Stimulated activated CD8-positive, alpha-beta memory T cell treated with anti-CD3 and anti-CD28 coated beads, Interleukin-4, amount 100 ng/mL, for 1 hour (primary cell): ENCODE data around the gene KLHL17.

Experiments
- DNase-seq, 2 donors: peaks; one replicate each; pipeline ENCODE4 v3.0.0-alpha.2; 2020; ENCODE audit warnings: low read depth in 2 of 2, low spot score in 1 of 2

The KLHL17 gene

DNA sequence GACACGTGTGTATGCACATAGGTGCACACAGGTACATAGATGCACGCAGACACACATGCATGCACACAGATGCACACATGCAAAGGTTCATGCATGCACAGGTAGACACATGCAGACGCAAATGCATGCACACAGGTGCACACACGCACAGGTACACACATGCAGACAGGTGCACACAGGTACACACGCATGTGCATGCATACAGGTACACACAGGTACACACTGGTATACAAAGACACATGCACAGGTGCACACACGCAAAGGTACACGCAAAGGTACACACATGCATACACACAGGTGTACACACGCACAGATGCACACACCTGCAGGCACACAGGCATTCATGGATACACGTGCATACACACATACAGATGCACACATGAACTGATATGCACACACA is 10.1 kb upstream of the KLHL17 start:
- DNase-seq: no peak

DNA sequence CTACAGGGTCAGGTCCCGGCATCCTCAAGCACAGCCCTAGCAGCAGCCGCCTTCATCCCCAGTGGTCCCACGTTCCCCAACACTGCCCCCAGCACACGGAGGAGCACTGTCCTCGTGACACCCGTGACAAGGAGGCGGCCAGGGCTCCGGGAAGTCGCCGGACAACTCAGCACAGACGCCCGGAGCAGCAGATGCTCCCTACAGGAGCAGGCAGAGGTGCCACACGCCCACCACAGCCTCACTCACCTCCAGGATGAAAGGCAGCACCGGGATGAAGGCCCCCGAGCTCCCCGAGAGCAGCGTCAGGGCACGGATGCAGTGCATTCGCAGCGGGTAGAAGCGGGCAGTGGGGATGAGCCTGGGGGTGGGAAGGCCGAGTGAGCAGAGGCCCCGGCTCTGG is 9.5 kb upstream of the KLHL17 start:
- no peak for DNase-seq

DNA sequence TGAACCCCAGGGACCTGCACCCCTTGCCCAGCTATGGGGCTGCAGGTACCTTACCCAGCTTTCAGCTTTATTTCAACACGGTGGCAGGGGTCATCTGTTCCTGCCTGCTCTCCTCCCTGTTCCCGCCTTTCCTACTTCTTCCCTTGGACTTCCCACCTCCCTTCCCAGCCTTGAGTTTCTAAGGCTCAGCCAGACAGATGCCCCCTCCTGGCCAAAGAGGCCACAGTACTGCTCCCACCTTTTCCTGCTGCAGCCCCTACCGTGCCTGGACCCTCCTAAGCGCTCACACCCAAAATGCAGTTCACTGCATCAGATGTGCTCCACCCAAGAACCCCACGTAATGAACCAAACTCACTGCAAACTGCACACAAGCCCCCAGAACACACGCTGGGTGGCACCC is 9.0 kb upstream of the KLHL17 start:
- no peak for DNase-seq

DNA sequence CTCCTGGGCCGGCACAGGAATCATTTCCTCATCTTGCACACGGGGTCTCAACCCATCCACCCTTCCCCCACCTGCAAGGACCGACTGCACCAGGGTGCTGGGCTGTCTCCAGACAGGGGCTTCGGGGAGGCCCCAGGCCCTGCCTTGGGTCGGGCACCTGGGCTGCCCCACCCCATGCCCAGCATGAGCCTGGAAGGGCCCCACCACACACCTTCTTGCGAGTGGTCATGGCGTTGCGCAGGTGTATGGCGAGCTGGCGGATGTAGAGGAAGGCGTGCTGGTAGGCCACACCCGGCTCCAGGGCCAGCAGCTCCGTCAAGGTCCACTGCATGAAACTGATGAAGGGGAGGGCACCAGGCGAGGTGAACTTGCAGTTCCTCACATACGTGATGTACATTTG is 8.2 kb upstream of the KLHL17 start:
- DNase-seq: no peak

DNA sequence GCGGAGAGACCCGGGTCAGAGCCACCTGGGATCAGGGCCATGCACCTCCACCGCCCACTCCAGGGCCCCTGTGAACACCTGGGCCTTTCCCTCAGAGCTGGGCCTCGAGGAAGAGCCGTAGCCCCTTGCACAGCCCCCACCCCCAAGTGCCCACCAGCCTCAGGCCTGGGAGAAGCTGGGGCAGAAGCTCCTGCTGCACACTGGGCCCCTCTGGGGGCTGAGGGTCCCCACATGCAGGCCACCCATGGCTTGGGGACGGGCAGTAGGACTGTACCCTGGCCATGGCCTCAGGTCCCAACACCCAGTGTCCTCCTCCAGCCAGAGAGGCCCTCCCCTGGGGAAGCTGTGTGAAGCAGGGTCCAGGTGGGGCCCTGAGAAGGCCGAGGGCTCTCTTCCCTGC is 7.8 kb upstream of the KLHL17 start:
- no peak for DNase-seq

DNA sequence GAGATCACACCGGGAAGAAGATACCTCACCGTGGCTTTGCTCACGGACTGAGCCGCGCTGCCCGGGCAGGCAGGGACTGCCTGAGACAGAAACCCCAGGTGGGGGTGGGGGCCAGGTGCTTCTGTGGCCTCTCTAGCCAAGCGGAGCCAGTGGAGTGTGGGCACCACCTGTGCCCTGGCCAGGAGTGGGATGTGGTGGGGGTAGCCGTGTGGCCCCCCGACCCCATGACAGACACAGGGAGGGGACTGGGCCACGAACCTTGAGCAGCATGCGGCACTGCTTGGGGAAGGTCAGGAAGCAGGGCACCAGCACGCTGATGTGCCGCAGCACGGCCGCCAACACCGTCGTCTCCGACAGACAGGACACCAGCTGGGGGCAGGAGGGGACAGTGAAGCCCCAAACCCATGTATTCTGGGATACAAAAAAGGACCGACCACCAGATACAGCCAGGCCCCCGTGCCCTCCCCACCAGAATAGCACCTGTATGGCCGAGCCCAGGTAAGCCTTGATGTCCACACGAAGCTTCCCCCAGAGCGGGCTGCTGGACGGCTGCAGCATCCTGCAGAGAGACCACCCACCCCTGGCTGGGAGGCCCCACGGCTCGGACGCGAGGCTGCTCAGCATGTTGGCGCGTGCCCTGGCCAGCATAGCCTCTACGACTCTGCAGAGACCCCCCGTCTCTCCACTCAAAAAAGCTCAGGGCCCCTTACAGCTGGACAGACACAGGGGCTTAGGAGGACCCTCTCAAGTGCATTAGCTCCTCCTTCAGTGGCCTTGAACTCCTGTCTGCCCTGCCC is 6.7 kb upstream of the KLHL17 start:
- DNase-seq: no peak

DNA sequence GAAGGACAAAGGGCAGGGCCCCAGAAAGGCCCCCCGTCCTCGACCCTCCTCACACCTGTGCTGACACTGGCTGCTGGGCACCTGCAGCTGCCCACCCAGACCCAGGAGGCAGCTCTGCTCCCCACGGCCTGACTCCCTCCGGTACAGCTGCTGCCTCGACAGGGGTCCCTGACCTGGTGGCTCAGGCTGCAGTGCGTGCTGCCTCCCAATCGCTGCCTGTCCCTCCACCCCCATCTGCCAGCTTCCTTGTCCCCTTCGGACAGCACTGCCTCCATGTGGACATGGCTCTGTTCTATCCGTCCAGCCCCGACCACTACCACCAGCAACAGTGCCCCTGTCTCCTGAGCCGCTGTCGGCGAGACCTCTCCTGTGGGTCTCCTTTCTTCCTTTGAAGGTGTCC is 5.5 kb upstream of the KLHL17 start:
- DNase-seq: no peak

DNA sequence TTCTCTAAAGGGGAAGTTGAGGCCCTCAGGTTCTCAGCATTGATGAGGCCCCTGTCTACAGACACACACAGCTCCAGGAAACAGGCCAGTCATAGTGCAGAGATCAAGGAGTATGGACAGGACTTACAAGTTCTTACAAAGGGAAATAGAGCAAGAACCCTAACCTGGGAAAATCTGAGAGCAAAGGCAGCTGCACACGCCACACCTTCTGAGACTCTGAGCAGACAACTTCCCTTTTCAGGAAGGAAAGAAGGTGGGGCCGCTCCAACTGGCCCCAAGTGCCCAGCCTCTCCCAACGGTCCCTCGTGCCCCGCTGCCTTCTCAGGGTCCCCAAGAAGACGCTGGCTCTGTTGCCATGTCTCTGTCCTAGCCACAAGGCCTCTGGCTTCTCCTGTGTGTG is 4.9 kb upstream of the KLHL17 start:
- no peak for DNase-seq

DNA sequence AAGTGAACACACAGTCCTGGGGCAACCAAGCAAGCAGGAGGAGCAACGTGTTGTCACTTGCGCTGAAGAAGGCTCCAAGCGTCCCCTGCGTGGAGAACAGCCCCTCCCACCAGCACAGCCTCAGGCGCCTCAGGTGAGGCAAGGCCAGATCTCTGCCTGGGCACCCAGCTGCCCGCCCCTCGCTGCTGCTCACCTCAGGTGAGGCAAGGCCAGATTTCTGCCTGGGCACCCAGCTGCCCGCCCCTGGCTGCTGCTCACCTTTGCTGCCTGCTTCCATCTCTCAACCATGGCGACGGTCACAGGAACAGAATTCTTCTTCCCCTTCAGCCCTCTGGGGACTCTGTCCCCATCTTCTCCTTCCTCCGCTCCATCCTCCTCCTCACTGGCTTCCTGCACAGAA is 3.7 kb upstream of the KLHL17 start:
- no peak for DNase-seq

DNA sequence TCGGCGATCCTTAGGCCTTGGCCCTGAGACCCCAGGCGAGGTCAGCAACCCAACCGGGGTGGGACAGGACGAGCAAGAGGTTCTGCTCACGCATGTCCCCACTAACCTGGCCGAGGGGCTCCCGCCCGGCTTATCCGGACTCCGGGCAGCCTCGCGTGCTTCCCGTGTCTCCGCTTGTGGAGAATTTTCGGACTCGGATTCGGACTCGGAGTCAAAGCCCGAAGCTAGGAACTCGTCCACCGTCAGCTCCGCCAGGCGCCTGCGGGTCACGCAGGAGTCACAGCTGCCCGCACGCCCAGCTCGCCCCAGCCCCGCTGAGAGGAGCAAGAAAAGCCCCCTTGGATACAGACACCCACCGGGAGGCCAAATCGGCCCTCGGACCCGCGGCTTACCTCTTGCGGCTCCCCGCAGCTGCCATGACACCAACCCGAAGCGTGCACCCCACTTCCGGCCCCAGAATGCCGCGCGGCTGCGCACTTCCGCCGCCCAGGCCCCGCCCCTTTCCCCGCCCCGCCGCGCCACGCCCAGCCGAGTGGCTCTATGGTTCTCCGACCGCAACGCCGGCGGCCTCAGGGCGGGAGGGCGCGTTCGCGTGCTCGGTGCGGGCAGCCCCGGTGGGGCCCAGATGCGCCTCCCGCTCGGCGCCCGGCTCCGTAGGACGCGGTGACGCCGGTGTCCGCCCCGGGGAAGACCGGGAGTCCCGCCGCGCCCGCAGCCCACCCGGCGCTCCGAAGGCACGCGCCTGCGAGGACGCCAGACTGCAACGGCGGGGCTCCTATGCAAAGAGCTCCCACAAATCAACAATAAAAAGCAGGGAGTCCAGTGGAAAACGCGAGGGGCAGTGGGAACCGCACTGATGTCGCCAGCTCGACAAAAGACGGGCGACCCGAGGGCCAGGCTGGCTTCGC is 1.3 kb upstream of the KLHL17 start, which contains the start of gene NOC2L:
Gene NOC2L, minus strand, starts transcription at position 434 of the 908 bp plus-strand sequence. Its CDS starts 16 bp downstream, at position 418.
- DNase-seq: peak; percentile 95 to 97

DNA sequence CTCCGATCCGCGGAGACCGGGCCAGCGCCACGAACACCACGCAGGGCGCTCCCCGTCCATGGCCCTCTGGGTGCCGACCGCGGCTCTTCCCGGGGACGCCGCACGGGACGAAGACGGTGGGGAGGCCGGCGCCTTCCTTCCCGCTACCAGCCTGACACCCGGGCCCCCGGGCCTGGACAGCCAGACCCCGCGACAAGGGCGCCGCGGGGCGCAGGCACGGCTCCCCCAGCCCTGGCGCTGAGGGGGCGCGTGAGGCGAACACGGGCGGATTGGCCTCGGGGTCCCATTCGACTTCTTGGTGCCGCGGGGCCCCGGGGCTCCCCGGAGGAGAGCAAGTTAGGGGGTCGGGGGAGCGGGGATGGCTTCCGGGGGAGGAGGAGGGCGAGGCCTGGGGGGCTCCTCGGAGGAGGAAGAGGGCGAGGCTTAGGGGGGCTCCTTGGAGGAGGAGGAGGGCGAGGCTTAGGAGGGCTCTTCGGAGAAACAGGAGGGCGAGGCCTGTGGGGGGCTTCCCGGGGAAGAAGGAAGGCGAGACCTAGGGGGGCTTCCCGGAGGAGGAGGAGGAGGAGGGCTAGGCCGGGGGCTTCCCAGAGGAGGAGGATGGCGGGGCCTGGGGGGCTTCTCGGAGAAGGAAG is 537 bp upstream of the KLHL17 start:
- no peak for DNase-seq

DNA sequence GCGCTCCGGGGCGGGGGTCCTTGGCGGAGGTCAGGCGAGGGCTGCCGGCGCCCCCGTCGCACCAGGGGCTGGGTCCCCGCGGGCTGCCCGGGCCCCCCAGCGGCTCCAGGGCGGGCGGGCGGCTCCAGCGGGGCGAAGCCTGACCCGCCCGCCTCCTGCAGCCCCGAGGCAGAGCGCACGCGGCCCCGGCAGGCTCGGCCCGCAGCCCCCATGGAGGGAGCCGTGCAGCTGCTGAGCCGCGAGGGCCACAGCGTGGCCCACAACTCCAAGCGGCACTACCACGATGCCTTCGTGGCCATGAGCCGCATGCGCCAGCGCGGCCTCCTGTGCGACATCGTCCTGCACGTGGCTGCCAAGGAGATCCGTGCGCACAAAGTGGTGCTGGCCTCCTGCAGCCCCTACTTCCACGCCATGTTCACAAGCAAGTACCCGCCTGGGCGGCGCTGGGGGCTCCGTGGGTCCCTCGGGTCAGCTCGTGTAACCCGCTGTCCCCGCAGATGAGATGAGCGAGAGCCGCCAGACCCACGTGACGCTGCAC is 817 bp downstream of the KLHL17 start:
- DNase-seq: no peak

DNA sequence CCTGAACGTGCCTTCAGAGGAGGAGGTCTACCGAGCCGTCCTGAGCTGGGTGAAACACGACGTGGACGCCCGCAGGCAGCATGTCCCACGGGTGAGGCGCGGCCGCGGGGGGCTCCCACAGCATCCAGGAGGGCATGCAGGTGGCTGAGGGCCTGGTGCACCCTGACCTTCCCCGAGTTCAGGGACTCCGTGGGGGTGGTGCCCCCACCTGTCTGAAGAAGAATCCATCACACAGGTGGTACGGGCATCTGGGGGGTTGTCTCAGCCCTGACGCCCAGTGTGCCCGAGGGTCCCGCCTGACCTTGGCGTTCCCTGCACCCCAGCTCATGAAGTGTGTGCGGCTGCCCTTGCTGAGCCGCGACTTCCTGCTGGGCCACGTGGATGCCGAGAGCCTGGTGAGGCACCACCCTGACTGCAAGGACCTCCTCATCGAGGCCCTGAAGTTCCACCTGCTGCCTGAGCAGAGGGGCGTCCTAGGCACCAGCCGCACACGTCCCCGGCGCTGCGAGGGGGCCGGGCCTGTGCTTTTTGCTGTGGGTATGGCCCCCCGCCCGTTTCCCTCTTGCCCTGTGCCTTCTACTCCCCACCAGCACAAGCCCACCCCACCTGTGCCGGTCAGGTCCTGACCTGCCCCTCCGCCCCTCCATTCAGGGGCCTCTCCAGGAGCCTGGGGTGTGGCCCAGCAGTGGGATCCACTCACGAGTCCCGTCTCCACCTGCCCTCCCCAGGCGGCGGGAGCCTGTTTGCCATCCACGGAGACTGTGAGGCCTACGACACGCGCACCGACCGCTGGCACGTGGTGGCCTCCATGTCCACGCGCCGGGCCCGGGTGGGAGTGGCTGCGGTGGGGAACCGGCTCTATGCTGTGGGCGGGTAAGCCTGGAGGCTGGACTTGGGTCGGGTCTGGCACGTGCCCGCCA is 2.3 kb downstream of the KLHL17 start:
- no peak for DNase-seq

DNA sequence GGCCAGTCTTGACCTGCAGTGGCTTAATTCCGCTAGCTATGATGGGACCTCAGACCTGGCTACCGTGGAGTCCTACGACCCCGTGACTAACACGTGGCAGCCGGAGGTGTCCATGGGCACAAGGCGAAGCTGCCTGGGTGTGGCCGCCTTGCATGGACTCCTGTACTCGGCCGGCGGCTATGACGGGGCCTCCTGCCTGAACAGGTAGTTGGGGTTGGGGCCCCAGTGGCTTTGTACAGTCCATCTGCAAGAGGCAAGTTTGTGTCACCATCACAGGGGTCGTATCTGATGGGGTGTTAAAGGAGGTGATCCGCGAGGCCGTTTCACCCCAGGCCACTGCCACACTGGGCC is 2.9 kb downstream of the KLHL17 start:
- DNase-seq: no peak

DNA sequence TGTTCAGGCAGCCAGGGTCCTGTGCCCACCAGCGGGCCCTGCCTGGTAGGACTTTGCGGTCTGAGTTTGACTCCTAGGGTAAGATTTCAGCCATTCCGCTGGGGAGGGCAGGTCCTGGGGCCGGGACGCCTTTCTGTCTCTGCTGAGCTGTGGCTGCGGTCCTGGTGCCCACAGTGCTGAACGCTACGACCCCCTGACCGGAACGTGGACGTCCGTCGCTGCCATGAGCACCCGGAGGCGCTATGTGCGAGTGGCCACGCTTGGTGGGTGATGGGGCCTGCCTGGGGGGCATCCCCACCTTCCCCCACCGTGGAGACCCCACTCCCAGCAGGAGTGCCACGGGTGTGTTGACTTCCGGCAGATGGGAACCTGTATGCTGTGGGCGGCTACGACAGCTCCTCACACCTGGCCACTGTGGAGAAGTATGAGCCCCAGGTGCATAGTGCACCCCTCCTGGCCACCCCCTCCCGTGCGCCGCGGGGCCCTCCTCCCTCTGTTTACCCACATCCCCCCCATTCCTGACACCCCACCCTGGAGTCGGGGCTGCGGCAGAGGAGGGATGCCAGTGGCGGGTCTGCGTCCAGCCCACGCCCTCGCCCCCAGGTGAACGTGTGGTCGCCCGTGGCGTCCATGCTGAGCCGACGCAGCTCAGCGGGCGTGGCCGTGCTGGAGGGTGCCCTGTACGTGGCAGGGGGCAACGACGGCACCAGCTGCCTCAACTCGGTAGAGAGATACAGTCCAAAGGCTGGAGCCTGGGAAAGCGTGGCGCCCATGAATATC is 3.6 kb downstream of the KLHL17 start:
- no peak for DNase-seq

DNA sequence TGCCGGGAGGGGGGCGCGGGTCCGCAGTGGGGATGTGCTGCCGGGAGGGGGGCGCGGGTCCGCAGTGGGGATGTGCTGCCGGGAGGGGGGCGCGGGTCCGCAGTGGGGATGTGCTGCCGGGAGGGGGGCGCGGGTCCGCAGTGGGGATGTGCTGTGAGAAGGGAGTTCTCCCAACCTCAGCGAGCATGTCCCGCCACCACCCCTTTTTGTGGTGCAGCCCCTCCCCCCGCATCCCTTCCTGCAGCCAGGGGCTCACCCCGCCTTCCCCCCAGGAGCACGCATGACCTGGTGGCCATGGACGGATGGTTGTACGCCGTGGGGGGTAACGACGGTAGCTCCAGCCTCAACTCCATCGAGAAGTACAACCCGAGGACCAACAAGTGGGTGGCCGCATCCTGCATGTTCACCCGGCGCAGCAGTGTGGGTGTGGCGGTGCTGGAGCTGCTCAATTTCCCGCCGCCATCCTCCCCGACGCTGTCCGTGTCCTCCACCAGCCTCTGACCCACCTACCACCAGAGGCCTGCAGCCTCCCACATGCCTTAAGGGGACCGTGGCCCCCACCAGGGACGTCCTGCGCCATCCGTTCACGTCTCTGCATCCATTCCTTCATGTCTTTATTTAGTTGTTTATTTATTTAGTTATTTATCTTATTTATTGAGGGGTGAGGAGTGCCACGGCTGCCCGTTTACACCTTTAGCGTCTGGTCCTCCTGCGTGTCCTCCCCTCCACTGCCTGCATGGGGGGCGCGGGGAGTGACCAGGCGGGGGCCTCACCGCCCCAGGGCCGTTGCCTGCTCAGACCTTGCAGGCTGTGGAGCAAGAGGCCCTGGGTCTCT is 4.5 kb downstream of the KLHL17 start:
- DNase-seq: no peak

DNA sequence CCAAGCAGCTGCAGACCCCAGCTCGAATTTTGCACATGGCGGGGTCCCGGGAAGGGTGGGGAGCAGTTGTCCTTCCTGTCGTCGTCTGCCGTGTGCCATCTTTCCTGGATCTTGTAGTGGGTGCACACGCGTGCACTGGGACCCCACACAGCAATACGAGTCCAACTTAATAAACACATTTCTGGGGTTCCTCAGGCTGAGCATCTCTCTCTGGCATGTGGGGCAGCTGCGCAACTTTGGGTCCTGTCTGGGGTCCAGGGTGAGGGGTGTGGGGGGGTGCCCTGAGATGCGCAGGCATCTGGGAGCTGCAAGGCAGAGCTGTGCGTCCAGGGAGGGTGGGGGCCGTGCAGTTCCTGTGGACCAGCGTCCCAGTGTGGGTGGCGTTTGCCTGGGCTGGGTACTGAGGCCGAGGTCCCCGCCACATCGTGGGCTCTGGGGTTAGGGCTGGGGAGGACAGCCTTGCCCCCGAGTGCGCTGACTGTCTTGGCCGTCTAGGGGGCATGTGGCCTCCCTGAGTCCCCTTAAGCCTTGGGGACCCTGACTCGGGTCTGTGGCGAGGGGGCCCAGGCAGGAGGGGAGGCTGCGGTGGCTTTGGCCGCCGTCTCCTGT is 5.2 kb downstream of the KLHL17 start:
- no peak for DNase-seq

DNA sequence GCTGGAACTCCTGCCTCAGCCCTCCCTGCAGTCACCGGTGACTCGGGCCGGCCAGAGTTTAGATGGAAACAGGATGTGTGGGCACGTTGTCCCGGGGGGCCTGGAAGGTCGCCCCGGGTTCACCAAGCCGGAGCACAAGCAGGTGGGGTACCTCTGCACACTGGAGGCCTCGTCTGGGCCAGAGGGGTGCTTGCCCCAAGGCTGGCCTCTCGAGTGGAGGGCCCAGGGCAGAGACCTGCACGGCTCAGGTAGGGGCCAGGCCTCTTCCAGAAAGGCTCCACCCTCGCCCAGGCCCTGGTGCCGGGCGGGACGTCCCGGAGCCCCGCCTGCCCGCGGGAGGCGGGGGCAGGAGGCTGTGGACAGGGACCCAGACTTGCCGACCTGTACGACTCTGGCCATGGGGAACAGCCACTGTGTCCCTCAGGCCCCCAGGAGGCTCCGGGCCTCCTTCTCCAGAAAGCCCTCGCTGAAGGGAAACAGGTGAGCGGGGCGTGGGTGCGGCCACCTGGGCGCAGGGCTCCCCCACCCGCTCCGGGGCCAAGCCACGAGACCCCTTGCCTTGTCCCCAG is 5.8 kb downstream of the KLHL17 start, which contains the start of gene PLEKHN1:
Gene PLEKHN1, plus strand, starts transcription at position 348 of the 569 bp plus-strand sequence. Its CDS starts 50 bp downstream, at position 398.
- DNase-seq: no peak
